ENCODE data around the gene NBR1.

DNA sequence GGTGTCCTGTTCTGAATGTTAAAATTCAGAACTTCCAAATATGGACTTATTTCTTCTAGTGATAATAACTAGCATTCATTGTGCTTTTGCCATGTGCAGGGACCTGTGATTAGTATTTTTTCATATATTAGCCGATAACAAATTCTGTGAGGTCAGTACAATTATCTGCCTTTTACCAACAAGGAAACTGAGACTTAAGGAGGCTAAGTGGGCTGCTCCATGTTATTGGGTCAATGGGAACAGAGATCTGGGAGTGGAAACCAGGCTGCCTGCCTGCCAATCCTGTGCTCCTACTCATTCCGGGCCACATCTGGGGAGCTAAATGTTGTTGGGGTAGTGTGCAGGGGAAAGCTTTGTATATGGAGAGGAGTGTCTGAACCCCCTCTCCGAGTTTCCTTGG is 44.3 kb downstream of the NBR1 start:
- TF ChIP-seq POLR2A (IDR thresholded peaks at IDR 0.05), result no peak
- TF ChIP-seq CTCF (IDR thresholded peaks at IDR 0.05), result no peak
- TF ChIP-seq POLR2AphosphoS5 (IDR thresholded peaks at IDR 0.05; ENCODE audit: insufficient read depth in 1 of 2, low read depth in 1 of 2), result no peak

All from vagina (tissue), 2 donors.